Subcutaneous abdominal adipose tissue (tissue), 5 donors: ENCODE results near the gene ME3.
"Not testable (repeated sequence)": the region's sequence is repeated elsewhere in the genome, so short reads cannot be mapped to it uniquely, and the experiment has no call there.

Experiments used
- H3K27ac ChIP-seq: one replicate; pipeline ENCODE4 v1.7.0; 2013; ENCODE audit warnings: low read depth, mild to moderate bottlenecking, inconsistent platforms, low read length, moderate library complexity
- H3K27me3 ChIP-seq, 5 donors: one replicate each; pipeline ENCODE4 v1.7.0; 2013; ENCODE audit warnings: low read length in 5 of 5, inconsistent platforms in 1 of 5; ENCODE audit not compliant: control insufficient read depth in 5 of 5, insufficient read depth in 4 of 5
- H3K36me3 ChIP-seq, 5 donors: one replicate each; pipeline ENCODE4 v1.7.0; 2013; ENCODE audit warnings: low read length in 5 of 5; ENCODE audit not compliant: control insufficient read depth in 5 of 5, insufficient read depth in 5 of 5
- H3K4me1 ChIP-seq, 5 donors: one replicate each; pipeline ENCODE4 v1.7.0; 2013; ENCODE audit warnings: low read length in 5 of 5, mild to moderate bottlenecking in 3 of 5, moderate library complexity in 1 of 5; ENCODE audit not compliant: control insufficient read depth in 5 of 5, insufficient read depth in 5 of 5
- H3K4me3 ChIP-seq, 5 donors: one replicate each; pipeline ENCODE4 v1.7.0; 2013; ENCODE audit warnings: low read length in 5 of 5, low read depth in 1 of 5
- H3K9ac ChIP-seq, 5 donors: one replicate each; pipeline ENCODE4 v1.7.0; 2013; ENCODE audit warnings: low read length in 5 of 5, mild to moderate bottlenecking in 4 of 5, moderate library complexity in 3 of 5
- H3K9me3 ChIP-seq, 5 donors: one replicate each; pipeline ENCODE4 v1.7.0; 2013; ENCODE audit warnings: low read length in 5 of 5; ENCODE audit not compliant: control insufficient read depth in 5 of 5
- donor health status: healthy.
- donor health status: healthy.
- donor health status: healthy.
- donor health status: healthy.
- donor health status: healthy.

ME3 gene

DNA sequence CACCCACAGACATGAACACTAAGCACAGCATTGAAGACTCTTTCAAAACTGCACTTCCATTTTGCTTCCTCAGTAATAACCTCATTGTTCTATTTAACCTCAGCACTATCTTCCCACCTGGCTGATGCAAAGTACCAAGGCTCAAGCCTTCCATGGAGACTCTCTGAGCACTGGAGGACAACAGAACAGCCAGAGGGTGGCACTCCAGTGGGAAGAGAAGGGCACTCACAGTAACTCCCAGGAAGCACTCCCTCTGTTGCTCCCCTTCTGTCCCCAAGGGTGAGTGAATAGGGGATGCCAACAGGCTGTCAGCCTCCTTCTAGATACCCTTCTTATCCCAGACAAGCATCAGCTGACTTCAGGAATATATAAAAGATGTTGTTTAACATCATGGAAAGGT lies 3.5 kb downstream of the ME3 start:
- Histone ChIP-seq H3K9me3 (no peaks in the 10 kb centered on the region), H3K4me3 (no peak overlapping the region), H3K36me3 (peaks cover 0 to 14% (median 8%) of the 10 kb centered on the region in 5 donors), H3K9ac (no peak overlapping the region), H3K27ac (no peak overlapping the region), H3K4me1 (peaks cover 2 to 34% (median 26%) of the 10 kb centered on the region in 5 donors), H3K27me3 (no peaks in the 10 kb centered on the region)

DNA sequence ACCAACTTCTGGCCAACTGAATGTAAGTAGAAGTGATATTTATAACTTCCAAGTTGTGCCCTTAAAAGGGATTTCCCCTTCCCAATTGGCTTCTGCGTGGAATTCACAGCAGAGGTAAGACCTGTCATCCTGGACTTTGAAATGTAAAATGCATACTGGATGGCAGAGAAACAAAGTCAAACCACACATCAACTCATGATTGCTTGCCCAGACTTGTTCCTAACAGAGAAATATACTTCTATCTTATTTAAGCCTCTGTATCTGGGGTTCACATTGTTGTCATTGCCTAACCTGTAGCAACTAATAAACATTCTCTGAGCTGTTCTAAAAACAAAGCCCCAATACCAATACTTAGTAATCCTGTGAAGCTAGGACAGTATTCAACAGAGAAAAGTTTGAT lies 6.2 kb downstream of the ME3 start:
- Histone ChIP-seq H3K4me1 (peaks cover 2 to 35% (median 24%) of the 10 kb centered on the region in 5 donors), H3K9ac (no peak overlapping the region), H3K36me3 (peaks cover 0 to 14% (median 8%) of the 10 kb centered on the region in 5 donors), H3K9me3 (no peaks in the 10 kb centered on the region), H3K27me3 (no peaks in the 10 kb centered on the region), H3K27ac (no peak overlapping the region), H3K4me3 (no peak overlapping the region)

DNA sequence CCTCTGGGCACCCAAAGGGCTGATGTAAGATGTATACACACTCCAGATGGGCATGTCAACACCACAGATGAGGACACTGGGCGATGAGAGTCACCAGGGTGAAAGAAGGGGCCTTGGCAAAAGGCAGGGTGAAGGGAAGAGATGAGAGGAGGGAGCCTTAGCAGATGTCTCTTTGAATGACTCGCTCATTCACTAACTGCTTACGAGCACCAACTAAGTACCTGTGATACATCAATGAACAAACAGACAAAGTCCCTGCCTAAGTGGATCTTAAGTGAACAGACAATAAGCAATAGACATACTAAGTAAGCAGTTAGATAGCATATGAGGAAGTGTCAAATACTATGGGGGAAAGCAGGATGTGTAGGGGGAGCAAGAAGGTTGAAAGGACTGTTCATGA lies 7.5 kb downstream of the ME3 start:
- H3K27me3 ChIP-seq = no peaks in the 10 kb centered on the region
- peaks cover 2 to 30% (median 12%) of the 10 kb centered on the region in 5 donors for H3K4me1 ChIP-seq
- H3K27ac ChIP-seq = no peak overlapping the region

DNA sequence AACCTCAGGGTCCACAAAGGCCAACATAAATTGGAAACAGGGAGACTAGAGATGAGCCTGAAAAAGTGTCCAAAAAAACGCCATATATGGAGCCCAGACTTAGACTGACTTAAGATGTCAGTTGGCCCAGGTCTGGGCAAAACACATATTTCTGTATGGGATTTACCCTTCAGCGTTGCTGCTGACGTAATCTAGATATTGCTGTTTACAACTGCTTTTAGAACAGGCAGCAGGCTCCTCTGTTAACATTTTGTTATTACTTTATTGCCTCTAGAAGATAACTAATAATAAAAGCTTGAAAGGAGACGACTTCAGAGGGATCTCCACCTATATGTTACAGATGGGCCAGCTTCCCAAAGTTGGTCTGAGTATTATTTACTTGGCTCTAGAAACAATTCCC lies 8.7 kb downstream of the ME3 start:
- Histone ChIP-seq H3K4me1 (peaks cover 0 to 25% (median 9%) of the 10 kb centered on the region in 5 donors), H3K36me3 (peaks cover 0 to 14% (median 8%) of the 10 kb centered on the region in 5 donors), H3K9me3 (no peaks in the 10 kb centered on the region), H3K27me3 (no peaks in the 10 kb centered on the region), H3K4me3 (no peak overlapping the region), H3K27ac (no peak overlapping the region), H3K9ac (no peak overlapping the region)

More for the DNA sequence above, 7.5 kb downstream of the ME3 start:
- H3K9ac ChIP-seq = no peak overlapping the region
- peaks cover 0 to 14% (median 8%) of the 10 kb centered on the region in 5 donors for H3K36me3 ChIP-seq
- H3K9me3 ChIP-seq = no peaks in the 10 kb centered on the region
- H3K4me3 ChIP-seq = no peak overlapping the region

DNA sequence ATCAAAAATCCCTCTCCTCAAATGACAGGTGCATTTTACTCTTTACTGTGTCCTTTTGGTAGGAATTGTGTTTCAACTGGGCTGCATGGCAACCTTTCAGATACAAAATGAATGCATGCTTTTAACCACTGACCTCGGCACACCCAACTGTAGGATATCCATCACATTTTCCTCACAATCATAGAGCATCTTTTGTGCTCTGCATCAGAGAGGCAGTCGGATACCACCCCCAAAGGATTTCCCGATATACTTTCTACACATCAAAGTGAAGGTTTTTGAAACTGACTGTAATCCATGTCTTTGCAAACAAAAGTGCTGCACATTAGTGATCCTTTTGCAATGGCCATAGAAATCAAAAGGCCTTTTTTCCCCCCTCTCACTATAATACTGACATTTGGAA lies 9.1 kb downstream of the ME3 start:
- no peaks in the 10 kb centered on the region for H3K9me3 ChIP-seq
- H3K4me1 ChIP-seq = peaks cover 0 to 27% (median 9%) of the 10 kb centered on the region in 5 donors
- no peak overlapping the region for H3K27ac ChIP-seq
- H3K36me3 ChIP-seq = peaks cover 0 to 14% (median 8%) of the 10 kb centered on the region in 5 donors
- no peak overlapping the region for H3K9ac ChIP-seq
- H3K4me3 ChIP-seq = no peak overlapping the region
- H3K27me3 ChIP-seq = no peaks in the 10 kb centered on the region

DNA sequence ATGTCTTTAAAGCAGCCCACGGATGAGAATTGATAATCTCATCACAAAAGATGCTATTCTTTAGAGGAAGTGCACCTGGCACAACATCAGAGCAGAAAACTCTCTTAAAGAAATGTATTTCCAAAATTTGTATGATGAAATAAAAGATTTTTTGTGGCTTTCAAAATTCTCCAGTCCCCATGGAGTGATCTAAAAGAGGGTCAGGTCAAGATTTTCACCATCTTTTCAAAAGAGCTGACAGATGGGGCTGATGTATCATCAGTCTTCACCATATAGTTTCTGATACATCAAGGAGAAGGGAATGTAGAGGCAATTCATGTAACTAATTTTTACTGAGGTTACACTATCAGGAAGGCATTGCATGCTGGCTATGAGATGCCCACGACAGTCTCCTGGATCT lies 11.7 kb downstream of the ME3 start:
- H3K27ac ChIP-seq = no peak overlapping the region
- H3K4me3 ChIP-seq = no peak overlapping the region
- peaks cover 0 to 27% (median 9%) of the 10 kb centered on the region in 5 donors for H3K4me1 ChIP-seq

DNA sequence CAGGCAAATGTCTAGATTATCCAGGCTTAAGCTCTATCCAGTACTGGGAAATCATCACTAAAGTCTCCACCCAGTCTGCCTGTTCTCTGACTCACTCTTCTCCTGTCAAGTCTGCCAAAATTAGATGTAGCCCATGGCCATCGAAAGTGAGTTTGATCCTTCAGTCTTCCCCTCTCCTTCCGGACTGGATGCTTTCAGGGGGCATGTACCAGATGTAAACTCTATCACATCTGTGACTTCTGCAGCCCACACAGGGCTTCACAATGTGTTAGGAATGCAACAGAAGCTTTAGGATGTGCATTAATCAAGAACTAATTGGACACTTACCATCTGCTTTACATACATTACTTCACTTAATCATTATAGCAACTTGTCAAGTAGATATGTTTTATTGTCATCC lies 12.3 kb downstream of the ME3 start:
- Histone ChIP-seq H3K4me1 (peaks cover 0 to 27% (median 9%) of the 10 kb centered on the region in 5 donors), H3K4me3 (no peak overlapping the region), H3K36me3 (peaks cover 0 to 8% (median 2%) of the 10 kb centered on the region in 5 donors), H3K27ac (no peak overlapping the region), H3K27me3 (no peaks in the 10 kb centered on the region), H3K9me3 (no peaks in the 10 kb centered on the region), H3K9ac (no peak overlapping the region)

More for the DNA sequence above, 11.7 kb downstream of the ME3 start:
- H3K9ac ChIP-seq = no peak overlapping the region
- H3K27me3 ChIP-seq = no peaks in the 10 kb centered on the region
- H3K36me3 ChIP-seq = peaks cover 0 to 14% (median 3%) of the 10 kb centered on the region in 5 donors
- no peaks in the 10 kb centered on the region for H3K9me3 ChIP-seq

DNA sequence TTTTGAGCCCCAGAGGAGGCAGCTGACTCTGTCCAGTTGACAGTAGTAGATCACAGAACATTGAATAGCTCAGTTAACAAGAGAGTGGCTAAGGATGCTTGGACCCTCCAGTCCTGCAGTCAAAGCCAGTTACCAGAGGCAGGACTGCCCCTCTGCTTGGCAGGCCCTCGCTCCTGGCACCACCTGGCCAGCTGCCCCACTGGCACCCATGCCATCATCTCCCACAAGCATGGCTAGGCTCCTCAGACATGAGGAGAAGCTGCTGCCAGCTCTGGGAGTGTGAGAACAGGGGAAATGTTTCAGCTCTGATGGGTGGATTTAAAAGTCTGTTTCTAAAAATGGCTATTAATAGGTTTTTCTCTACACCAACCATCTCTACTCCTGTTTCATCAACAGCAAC lies 13.9 kb downstream of the ME3 start:
- H3K4me3 ChIP-seq = no peak overlapping the region
- H3K27me3 ChIP-seq = no peaks in the 10 kb centered on the region
- H3K9me3 ChIP-seq = no peaks in the 10 kb centered on the region
- H3K36me3 ChIP-seq = no peaks in the 10 kb centered on the region
- H3K4me1 ChIP-seq = peaks cover 0 to 22% (median 9%) of the 10 kb centered on the region in 5 donors
- no peak overlapping the region for H3K9ac ChIP-seq
- H3K27ac ChIP-seq = no peak overlapping the region

DNA sequence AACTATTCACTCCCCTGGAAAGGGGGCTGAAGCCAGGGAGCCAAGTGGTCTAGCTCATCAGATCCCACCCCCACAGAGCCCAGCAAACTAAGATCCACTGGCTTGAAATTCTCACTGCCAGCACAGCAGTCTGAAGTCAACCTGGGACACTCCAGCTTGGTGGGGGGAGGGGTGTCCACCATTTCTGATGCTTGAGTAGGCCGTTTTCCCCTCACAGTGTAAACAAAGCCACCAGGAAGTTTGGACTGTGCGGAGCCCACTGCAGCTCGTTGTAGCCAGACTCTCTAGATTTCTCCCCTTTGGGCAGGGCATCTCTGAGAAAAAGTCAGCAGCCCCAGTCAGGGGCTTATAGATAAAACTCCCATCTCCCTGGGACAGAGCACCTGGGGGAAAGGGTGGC lies 27.2 kb downstream of the ME3 start:
- not testable (repeated sequence) for H3K36me3 ChIP-seq, H3K4me3 ChIP-seq, H3K4me1 ChIP-seq, H3K27ac ChIP-seq, H3K27me3 ChIP-seq, H3K9me3 ChIP-seq, H3K9ac ChIP-seq

DNA sequence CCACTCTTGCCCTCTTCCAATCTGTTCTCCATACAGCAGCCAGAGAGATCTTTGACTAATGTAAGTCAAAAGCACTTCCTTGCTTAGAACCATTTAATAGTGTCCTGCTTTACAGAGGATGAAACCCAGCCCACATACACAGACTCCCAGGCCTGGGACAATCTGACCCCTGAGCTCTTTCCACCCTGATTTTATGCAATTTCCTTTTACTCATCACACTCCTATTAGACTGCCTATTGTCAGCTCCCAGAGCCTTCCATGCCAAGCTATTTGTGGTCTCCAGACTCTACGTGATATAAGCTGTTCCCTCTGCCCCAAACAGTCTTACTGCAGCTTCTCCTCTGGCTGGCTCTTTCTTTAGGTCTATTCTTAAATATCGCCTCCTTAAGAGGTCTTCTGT lies 28.1 kb downstream of the ME3 start:
- H3K4me3 ChIP-seq = no peak overlapping the region
- no peak overlapping the region for H3K9ac ChIP-seq
- no peak overlapping the region for H3K27ac ChIP-seq
- H3K27me3 ChIP-seq = no peaks in the 10 kb centered on the region
- peaks cover 0 to 9% (median 3%) of the 10 kb centered on the region in 5 donors for H3K4me1 ChIP-seq
- H3K9me3 ChIP-seq = no peaks in the 10 kb centered on the region
- H3K36me3 ChIP-seq = no peaks in the 10 kb centered on the region
